Ovary (tissue), 3 donors: ENCODE results near the gene COL4A3.

Experiments used
- CTCF ChIP-seq, 3 donors: fragments of 450-650 bp in 2 of 3; fragments of 200-600 bp in 1 of 3; IDR thresholded peaks; one replicate each; pipeline versions ENCODE4 v1.5.1 to v1.8.0; 2016 to 2022; ENCODE audit warnings: antibody characterized with exemption in 3 of 3, mild to moderate bottlenecking in 1 of 3
- POLR2A ChIP-seq: fragments of 450-650 bp; IDR thresholded peaks from one replicate; pipeline ENCODE4 v1.6.1; 2017; ENCODE audit warnings: antibody characterized with exemption, mild to moderate bottlenecking, moderate library complexity
- donor health status: DM: no; HTN: no; CAD: no.

GRCh38 chr2:227363756-227364155 lies 199.3 kb downstream of the COL4A3 start:
- TF ChIP-seq CTCF (IDR thresholded peaks at IDR 0.05), result no peak
- no peak for TF ChIP-seq POLR2A
